K562 (cell line): Measurements from ENCODE around the gene NUP133. TPM values are rescaled to one million over a fixed set of nuclear protein-coding genes. Genes with fewer than 3 reads are reported as not detected.
A peak's percentile ranks its signal among the peaks of the same experiment; 100 is the strongest.

ENCODE experiments used
- FOSL1 ChIP-seq: fragments of 200-800 bp; sonication (Bioruptor generic); conservative IDR thresholded peaks from 2 replicates; pipeline ENCODE4 v1.6.1; 2016; ENCODE audit warnings: missing genetic modification characterization, missing compliant biosample characterization
- HNRNPL ChIP-seq: fragments of 200-400 bp; formaldehyde crosslinking; IDR thresholded peaks from 2 replicates; pipeline ENCODE4 v1.6.1; 2017; ENCODE audit warnings: low read depth, mild to moderate bottlenecking, low read length
- JUND ChIP-seq, 2 experiments: IDR thresholded peaks; 2 replicates in 1 of 2; 3 replicates in 1 of 2; pipeline ENCODE4 v1.6.1; 2011; ENCODE audit warnings: borderline replicate concordance in 2 of 2, low read depth in 2 of 2, low read length in 2 of 2, improper control_type of control experiment in 1 of 2, missing biosample characterization in 1 of 2, missing genetic modification characterization in 1 of 2, missing genetic modification reagents in 1 of 2
- NR3C1 ChIP-seq: sonication (generic); formaldehyde crosslinking; IDR thresholded peaks from 2 replicates; pipeline ENCODE4 v1.8.1; 2022; ENCODE audit warnings: missing genetic modification reagents
- POLR2H ChIP-seq: IDR thresholded peaks from 2 replicates; pipeline ENCODE4 v1.6.1; 2016; ENCODE audit warnings: missing genetic modification characterization, low read depth, mild to moderate bottlenecking, control low read depth, missing compliant biosample characterization, moderate library complexity
- SMAD3 ChIP-seq: fragments of 450-650 bp; formaldehyde crosslinking; conservative IDR thresholded peaks from 2 replicates; pipeline ENCODE4 v1.4.0; 2020; ENCODE audit warnings: mild to moderate bottlenecking
- SNRNP70 ChIP-seq: fragments of 200-400 bp; formaldehyde crosslinking; optimal IDR thresholded peaks from 2 replicates; pipeline ENCODE3; 2017; ENCODE audit warnings: low read depth, low read length
- ZBTB7A ChIP-seq: IDR thresholded peaks from 2 replicates; pipeline ENCODE4 v1.6.1; 2011; ENCODE audit warnings: low read depth, mild to moderate bottlenecking, low read length, moderate library complexity, borderline replicate concordance; ENCODE audit not compliant: control insufficient read depth
- ZKSCAN3 ChIP-seq: fragments of 250-450 bp; sonication (Bioruptor Pico); IDR thresholded peaks from 2 replicates; pipeline ENCODE4 v1.4.0; 2020
- ZNF707 ChIP-seq: fragments of 250-450 bp; sonication (Bioruptor Pico); conservative IDR thresholded peaks from 2 replicates; pipeline ENCODE4 v1.8.0; 2022; ENCODE audit warnings: inconsistent platforms, mild to moderate bottlenecking, moderate library complexity
- polyA plus RNA-seq, 8 experiments: library from polyadenylated mRNA; depleted of rRNA in 4 of 8; stranded (reverse) in 5 of 8; unstranded in 3 of 8; fragments of >200 nt; fragmentation: Nextera tagmentation in 2 of 8; fragmentation: Illumina TruSeq in 1 of 8; extraction: Ambion mirVana in 2 of 8; extraction: Trizol in 1 of 8; gene quantifications; 2 replicates each; pipeline versions ENCODE4 v1.2.1 to v1.2.3, GENCODE V29; 2011 to 2014; ENCODE audit warnings: inconsistent platforms in 1 of 8, missing spikeins in 1 of 8
- total RNA-seq, 7 experiments: library from RNA; depleted of rRNA in 6 of 7; stranded (reverse); fragments of >200 nt in 6 of 7; fragmentation: Illumina TruSeq in 2 of 7; extraction: Trizol in 2 of 7; gene quantifications; 2 replicates each; pipeline versions ENCODE4 v1.2.1 to v1.2.3, GENCODE V29; 2011 to 2021; ENCODE audit warnings: low replicate concordance in 1 of 7
- TF ChIP-seq, protein P1 (sequence below), 3 experiments: fragments of 200-800 bp in 1 of 3; fragments of 250-450 bp in 1 of 3; fragments of 450-650 bp in 1 of 3; sonication (Bioruptor Pico) in 1 of 3; sonication (Bioruptor generic) in 1 of 3; formaldehyde crosslinking in 1 of 3; IDR thresholded peaks; 2 replicates each; pipeline versions ENCODE4 v1.6.1 to v1.8.0; 2016 to 2022; ENCODE audit warnings: mild to moderate bottlenecking in 2 of 3, missing genetic modification characterization in 2 of 3, missing compliant biosample characterization in 1 of 3, moderate library complexity in 1 of 3
- TF ChIP-seq, protein P2 (sequence below): conservative IDR thresholded peaks from 2 replicates; pipeline ENCODE4 v1.6.1; 2011; ENCODE audit warnings: low read depth, mild to moderate bottlenecking, low read length; ENCODE audit not compliant: control insufficient read depth
- TF ChIP-seq, protein P3 (sequence below): fragments of 250-450 bp; sonication (Bioruptor Pico); IDR thresholded peaks from 2 replicates; pipeline ENCODE4 v1.8.0; 2022; ENCODE audit warnings: inconsistent platforms
- TF ChIP-seq, protein P4 (sequence below): fragments of 250-450 bp; sonication (Bioruptor Pico); IDR thresholded peaks from 2 replicates; pipeline ENCODE4 v1.4.0; 2020; ENCODE audit warnings: mild to moderate bottlenecking, moderate library complexity, borderline replicate concordance

NUP133 gene
- total and polyA plus RNA-seq, 9 of the 15 experiments (the other 6 are each of a cell fraction or from before 2014, with no cell fraction given), result 21.7 to 85.1 (median 61.3) TPM

DNA sequence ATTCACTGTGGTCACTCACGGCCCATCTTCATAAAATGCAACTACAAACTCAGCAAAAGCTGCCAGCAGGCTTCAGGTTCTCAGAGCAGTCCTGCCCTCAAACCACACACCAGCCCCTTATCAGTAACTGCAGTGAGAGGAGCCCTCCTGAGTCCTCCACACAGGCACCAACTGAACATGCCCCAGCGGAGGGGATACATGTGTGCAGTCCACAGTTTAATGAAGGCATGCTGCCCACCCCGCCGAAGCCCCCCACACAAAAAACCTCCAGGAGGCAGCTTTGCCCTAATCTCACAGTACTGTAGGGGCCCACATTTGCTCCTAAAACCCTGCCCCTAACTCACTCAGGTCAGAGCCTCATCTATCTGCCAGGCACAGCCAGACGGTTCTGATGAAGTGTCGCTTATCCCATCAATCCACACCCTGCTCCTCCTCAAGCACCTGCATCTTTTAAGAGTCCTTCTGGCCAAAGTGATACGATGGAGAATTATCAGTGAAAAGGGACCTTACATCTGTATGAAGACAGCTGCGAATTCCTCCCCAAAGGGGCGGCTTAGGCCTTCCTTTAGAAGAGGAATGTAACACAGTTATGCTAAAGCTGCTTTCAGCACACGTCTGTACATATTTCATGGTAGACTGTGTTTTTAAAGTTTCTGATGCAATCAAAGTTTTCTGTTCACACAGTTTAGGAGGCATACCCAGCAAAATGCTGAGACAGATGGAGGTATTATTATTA lies 46.9 kb upstream of the NUP133 start (continued):
- TF ChIP-seq, protein P1, sequence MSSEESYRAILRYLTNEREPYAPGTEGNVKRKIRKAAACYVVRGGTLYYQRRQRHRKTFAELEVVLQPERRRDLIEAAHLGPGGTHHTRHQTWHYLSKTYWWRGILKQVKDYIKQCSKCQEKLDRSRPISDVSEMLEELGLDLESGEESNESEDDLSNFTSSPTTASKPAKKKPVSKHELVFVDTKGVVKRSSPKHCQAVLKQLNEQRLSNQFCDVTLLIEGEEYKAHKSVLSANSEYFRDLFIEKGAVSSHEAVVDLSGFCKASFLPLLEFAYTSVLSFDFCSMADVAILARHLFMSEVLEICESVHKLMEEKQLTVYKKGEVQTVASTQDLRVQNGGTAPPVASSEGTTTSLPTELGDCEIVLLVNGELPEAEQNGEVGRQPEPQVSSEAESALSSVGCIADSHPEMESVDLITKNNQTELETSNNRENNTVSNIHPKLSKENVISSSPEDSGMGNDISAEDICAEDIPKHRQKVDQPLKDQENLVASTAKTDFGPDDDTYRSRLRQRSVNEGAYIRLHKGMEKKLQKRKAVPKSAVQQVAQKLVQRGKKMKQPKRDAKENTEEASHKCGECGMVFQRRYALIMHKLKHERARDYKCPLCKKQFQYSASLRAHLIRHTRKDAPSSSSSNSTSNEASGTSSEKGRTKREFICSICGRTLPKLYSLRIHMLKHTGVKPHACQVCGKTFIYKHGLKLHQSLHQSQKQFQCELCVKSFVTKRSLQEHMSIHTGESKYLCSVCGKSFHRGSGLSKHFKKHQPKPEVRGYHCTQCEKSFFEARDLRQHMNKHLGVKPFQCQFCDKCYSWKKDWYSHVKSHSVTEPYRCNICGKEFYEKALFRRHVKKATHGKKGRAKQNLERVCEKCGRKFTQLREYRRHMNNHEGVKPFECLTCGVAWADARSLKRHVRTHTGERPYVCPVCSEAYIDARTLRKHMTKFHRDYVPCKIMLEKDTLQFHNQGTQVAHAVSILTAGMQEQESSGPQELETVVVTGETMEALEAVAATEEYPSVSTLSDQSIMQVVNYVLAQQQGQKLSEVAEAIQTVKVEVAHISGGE (CRISPR knock-in tag; IDR thresholded peaks at IDR 0.05), result peak in 1 of 3 experiments; percentile 91; a peak in 2 of 6 replicates
- TF ChIP-seq SMAD3 (0 out of 2 replicates have a peak, but pooled peaks have one; percentile 34), POLR2H (tag) (no peak), NR3C1 (CRISPR knock-in tag) (no peak), JUND (IDR thresholded peaks at IDR 0.05; ENCODE audit: borderline replicate concordance, low read depth, low read length) (peak; percentile 72; the same call in 1 of the 2 replicates), JUND (tag; IDR thresholded peaks at IDR 0.05; ENCODE audit: borderline replicate concordance, low read depth, low read length) (peak; percentile 8; the same call in 1 of the 3 replicates), ZNF707 (CRISPR knock-in tag) (no peak), FOSL1 (peak; percentile 70), HNRNPL (no peak), ZBTB7A (peak; percentile 79; the same call in 1 of the 2 replicates), SNRNP70 (no peak), ZKSCAN3 (no peak)
- TF ChIP-seq, protein P2, sequence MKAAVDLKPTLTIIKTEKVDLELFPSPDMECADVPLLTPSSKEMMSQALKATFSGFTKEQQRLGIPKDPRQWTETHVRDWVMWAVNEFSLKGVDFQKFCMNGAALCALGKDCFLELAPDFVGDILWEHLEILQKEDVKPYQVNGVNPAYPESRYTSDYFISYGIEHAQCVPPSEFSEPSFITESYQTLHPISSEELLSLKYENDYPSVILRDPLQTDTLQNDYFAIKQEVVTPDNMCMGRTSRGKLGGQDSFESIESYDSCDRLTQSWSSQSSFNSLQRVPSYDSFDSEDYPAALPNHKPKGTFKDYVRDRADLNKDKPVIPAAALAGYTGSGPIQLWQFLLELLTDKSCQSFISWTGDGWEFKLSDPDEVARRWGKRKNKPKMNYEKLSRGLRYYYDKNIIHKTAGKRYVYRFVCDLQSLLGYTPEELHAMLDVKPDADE, result peak; percentile 93
- TF ChIP-seq, protein P3, sequence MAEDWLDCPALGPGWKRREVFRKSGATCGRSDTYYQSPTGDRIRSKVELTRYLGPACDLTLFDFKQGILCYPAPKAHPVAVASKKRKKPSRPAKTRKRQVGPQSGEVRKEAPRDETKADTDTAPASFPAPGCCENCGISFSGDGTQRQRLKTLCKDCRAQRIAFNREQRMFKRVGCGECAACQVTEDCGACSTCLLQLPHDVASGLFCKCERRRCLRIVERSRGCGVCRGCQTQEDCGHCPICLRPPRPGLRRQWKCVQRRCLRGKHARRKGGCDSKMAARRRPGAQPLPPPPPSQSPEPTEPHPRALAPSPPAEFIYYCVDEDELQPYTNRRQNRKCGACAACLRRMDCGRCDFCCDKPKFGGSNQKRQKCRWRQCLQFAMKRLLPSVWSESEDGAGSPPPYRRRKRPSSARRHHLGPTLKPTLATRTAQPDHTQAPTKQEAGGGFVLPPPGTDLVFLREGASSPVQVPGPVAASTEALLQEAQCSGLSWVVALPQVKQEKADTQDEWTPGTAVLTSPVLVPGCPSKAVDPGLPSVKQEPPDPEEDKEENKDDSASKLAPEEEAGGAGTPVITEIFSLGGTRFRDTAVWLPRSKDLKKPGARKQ (CRISPR knock-in tag), result no peak
- TF ChIP-seq, protein P4, sequence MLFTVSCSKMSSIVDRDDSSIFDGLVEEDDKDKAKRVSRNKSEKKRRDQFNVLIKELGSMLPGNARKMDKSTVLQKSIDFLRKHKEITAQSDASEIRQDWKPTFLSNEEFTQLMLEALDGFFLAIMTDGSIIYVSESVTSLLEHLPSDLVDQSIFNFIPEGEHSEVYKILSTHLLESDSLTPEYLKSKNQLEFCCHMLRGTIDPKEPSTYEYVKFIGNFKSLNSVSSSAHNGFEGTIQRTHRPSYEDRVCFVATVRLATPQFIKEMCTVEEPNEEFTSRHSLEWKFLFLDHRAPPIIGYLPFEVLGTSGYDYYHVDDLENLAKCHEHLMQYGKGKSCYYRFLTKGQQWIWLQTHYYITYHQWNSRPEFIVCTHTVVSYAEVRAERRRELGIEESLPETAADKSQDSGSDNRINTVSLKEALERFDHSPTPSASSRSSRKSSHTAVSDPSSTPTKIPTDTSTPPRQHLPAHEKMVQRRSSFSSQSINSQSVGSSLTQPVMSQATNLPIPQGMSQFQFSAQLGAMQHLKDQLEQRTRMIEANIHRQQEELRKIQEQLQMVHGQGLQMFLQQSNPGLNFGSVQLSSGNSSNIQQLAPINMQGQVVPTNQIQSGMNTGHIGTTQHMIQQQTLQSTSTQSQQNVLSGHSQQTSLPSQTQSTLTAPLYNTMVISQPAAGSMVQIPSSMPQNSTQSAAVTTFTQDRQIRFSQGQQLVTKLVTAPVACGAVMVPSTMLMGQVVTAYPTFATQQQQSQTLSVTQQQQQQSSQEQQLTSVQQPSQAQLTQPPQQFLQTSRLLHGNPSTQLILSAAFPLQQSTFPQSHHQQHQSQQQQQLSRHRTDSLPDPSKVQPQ, result no peak
